ENCODE data around the gene IGSF23.

GRCh38 chr19:44587963-44588770 lies 25.2 kb upstream of the IGSF23 start:
- TF ChIP-seq CTCF (IDR thresholded peaks at IDR 0.05) (no peak), POLR2A (IDR thresholded peaks at IDR 0.05) (no peak)

Measured in sigmoid colon (tissue), 3 donors.